Right kidney (tissue), 1 donor: ENCODE data around the gene KRTAP5-4.
"Not testable (repeated sequence)": the region's sequence is repeated elsewhere in the genome, so short reads cannot be mapped to it uniquely, and the experiment has no call there.

ENCODE experiments used
- DNase-seq: peaks from one replicate; pipeline ENCODE4 v3.0.0-alpha.2; 2016

The KRTAP5-4 gene

GRCh38 chr11:1598816-1599215, 23.1 kb downstream of the KRTAP5-4 start:
- DNase-seq, result no peak

DNA sequence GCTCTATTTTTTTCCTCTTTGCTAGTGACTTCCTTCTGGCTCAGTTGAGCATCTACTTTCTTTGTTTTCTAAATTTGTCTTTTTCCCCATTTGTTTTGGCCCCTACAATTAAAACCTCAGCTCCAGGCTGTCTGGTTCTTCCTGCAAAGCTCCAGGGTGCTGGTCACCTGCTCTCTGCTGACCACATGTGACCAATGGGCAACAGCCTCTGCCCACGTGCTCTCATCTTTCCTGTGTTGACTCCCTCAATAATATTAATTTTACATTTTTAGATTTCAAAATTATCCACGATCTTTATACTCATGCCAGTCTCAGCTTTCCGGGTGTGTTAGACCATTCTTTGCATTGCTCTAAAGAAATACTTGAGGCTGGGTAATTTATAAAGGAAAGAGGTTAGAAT, 23.5 kb downstream of the KRTAP5-4 start:
- not testable (repeated sequence) for DNase-seq

- no peak for DNase-seq
These were observed 24.0 kb downstream of the KRTAP5-4 start, which contains the start of gene KRTAP5-2 for GRCh38 chr11:1597994-1598380. KRTAP5-2 (minus strand) TSS chr11:1598294; CDS start chr11:1598250, 44 bp downstream.

DNA sequence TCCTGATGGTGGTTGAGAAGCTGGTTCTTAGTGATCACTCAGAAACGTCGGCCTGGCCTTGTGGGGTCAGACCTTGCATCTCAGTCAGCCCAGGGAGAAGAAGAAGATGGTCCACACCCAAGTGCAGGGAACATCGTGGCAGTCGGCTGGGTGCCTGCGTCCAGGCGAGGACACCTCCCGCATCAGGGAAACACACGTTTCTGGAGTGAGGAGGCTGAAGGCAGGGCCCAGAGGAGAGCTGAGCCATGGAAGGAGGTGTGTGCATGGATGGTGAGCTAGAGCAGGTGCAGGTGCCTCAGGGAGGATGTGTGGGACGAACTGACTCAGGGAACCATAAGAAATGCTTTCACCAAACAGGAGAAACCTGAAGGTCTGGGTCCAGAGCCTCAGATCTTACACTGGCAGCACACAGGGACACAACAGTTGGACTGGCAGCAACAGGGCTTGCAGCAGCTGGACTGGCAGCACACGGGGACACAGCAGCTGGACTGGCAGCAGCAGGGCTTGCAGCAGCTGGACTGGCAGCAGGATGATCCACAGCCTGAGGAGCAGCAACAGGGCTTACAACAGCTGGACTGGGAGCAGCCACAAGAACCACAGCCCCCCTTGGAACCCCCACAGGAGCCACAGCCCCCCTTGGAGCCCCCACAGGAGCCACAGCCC, 24.5 kb downstream of the KRTAP5-4 start:
- DNase-seq, result no peak

DNA sequence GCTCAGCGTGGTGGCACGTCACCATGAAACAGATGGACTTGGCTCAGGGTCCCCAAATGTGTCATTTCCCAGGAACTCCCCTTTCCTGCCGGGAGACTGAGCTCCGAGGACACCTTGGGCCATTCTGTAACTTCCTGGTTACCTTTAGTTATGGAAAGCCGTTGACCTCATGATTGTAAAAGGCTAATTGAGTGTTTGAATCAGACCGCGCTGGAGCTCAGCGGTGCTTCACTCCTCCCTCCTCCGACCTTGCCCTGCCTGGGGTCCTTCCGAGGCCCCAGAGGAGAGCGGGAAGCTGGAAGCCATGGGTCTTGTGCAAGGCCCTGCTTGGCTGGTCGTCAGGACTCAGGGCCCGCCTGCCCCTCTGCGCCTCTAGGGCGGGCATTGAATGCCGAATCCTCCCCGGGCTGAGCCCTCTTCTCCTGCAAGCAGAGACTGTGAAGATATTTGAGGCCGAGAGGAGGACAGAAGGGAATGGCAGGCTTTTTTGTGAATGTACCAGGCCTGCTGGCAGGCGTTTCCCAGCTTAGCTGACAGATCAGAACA, 25.3 kb downstream of the KRTAP5-4 start:
- not testable (repeated sequence) for DNase-seq

DNA sequence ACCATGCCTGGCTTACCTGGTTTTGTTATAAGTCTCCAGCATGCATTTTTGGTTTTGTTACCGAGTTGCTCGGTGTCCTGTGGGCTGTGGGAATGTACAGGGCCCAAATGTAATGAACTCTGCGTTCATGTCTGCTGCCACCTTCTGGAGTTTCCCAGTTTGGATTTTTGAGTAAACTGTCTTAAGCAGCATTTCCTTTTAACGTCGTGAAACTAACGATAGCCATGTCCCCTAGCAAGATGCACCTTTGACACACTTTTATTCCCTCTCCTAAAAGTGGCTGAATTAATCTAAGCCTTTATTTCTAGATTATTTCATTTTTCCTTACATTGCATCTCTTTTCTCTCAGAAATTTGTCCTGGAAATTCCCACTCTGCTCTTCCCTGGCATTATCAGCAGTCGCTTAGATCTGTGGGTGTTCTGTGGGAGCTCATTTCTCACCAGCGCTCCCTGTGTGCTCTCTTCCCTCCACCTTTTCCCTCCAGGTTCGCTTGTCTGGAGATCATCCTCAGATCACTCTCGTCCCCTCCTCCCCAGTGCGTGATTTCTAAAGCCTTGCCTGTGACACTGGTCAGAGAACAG, 25.9 kb downstream of the KRTAP5-4 start:
- DNase-seq, result not testable (repeated sequence)

DNA sequence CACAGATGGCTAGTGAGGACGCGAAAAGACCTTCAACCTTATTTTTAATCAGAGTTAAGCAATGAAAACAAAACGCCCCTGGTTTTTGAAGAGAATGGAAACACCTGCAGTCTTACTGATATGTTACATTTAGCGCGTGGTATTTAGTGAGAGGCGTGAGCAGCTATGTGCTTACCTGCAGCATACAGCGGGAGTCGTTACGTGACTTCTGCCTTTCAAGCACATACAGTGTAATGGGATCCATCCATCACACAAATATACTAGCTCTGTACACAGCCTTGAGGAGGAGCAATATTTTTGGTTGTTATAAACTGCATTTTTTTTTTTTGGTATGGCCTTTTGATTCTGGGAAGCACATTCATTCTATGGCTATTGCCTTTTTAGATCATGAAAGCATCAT, 29.3 kb downstream of the KRTAP5-4 start:
- no peak for DNase-seq

DNA sequence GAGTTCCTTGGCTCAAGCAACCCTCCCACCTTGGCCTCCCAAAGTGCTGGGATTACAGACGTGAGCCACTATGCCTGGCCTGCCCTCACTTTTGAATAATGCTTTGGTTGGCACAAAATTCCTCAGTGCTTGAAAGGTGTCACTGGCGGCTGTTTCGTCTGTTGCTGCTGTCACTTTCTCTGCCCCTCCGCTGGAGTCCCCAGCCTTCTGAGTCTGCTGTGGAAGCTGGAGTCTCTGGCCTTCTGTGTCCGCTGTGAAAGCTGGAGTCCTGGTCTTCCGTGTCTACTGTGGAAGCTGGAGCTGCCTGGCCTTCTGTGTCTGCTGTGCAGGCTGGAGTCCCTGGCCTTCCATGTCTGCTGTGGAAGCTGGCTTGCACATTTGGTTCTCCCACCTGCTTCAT, 31.9 kb downstream of the KRTAP5-4 start:
- DNase-seq, result no peak

DNA sequence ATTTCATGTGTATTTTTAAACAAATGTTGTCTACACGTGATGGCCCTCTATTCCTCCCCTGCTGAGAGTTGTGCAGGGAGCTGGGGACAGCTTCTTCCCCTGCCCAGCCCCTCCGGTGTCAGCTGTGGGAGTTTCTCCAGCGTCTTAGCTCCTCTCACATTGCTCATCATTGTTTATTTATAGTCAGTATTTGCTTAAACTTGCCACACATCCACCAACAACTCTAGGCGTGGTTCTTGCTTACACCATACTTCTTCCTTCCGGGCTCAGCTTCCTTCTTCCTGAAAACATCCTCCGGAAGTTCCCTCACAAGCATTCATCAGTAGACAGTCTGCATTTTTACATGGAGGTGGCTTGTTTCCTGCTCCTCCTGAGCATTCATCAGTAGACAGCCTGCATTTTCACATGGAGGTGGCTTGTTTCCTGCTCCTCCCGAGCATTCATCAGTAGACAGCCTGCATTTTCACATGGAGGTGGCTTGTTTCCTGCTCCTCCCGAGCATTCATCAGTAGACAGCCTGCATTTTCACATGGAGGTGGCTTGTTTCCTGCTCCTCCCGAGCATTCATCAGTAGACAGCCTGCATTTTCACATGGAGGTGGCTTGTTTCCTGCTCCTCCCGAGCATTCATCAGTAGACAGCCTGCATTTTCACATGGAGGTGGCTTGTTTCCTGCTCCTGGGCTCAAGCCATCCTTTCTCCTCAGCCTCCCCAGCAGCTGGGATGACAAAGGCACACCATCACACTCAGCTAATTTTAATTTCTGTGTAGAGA, 32.6 kb downstream of the KRTAP5-4 start:
- DNase-seq, result not testable (repeated sequence)

DNA sequence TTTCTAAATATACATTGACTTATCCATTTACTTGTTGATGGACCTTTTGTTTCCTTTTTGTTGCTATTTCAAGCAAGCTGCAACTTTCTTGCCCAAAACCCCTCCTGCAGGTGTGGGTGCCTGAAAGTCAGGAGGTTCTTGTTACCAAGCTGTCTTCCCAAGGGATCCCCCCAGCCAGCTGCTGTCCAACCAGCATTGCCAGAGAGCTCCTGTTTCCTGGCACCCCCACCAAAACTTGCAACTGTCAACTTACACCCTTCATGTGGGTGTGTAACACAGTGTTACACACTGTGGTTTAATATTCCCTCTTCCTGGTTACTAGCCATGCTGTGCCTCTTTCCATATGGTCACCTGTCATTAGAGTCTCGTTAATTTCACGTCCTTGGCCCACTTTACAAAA, 35.2 kb downstream of the KRTAP5-4 start:
- DNase-seq, result no peak

- not testable (repeated sequence) for DNase-seq
These were observed 37.1 kb downstream of the KRTAP5-4 start, which contains the start of gene KRTAP5-1 for GRCh38 chr11:1584661-1585370. KRTAP5-1 (minus strand) TSS chr11:1585283; CDS start chr11:1585249, 34 bp downstream.

- DNase-seq, result not testable (repeated sequence)
These were observed 39.0 kb downstream of the KRTAP5-4 start for GRCh38 chr11:1582909-1583308.

DNA sequence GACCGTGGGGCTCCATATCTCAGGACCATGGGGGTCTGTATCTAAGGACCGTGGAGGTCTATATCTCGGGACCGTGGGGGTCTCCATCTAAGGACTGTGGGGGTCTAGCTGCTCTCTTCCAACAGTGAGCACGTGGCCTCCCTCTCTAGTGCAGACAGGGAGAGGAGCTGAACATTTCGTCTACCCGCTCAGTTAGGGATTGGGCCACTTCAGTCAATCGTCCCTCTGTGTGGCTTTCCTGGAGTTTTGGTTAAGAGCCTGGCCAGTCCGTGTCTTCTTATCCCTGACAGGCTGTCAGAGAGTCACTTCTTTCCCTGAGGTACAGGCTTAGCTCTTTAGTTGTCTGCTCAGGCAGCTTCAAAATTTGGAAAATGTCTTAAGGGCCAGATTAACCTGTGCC, 40.0 kb downstream of the KRTAP5-4 start:
- no peak for DNase-seq

DNA sequence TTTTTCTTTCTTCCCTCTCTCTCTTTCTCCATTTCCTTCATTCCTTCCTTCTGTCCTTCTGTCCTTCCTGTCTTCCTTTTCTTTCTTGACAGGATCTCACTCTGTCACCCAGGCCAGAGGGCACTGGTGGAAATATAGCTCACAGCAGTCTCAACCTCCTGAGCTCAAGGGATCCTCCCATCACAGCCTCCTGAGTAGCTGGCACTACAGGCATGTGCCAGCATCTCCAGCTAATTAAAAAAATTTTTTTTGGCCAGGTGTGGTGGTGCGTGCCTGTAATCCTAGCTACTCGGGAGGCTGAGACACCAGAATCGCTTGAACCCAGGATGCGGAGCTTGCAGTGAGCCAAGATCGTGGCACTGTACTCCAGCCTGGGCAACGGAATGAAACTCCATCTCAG, 45.1 kb downstream of the KRTAP5-4 start:
- no peak for DNase-seq

DNA sequence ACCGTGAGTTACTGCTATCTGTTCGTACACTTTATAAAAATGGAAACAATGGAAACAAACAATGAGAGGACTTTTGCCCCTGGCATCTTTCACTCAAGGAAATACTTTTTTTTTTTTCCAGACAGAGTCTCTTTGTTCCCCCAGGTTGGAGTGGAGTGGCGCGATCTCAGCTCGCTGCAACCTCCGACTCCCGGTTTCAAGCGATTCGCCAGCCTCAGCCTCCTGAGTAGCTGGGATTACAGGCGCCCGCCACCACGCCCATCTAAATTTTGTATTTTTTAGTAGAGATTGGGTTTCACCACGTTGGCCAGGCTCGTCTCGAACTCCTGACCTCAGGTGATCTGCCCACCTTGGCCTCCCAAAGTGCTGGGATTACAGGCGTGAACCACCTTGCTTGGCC, 46.2 kb downstream of the KRTAP5-4 start:
- DNase-seq, result not testable (repeated sequence)

DNA sequence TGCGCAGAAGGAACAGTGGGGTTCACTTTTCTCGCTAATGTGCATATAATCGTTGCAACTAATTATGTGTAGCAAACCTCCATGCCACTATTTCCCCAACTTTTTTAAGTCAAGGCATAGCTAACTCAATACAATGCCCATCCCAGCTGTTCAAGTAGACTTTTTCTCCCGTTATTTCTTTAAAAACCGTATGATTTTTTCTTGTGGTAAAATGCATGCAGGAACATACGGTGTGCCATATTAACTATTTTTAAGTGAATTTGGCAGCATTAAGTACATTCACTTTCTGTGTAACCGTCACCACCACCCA, 47.0 kb downstream of the KRTAP5-4 start:
- no peak for DNase-seq

GRCh38 chr11:1574238-1574932, 47.6 kb downstream of the KRTAP5-4 start:
- peak; percentile 75 for DNase-seq

GRCh38 chr11:1573903-1574237, 48.1 kb downstream of the KRTAP5-4 start:
- peak; percentile 63 for DNase-seq

- no peak for DNase-seq
These were observed 48.6 kb downstream of the KRTAP5-4 start for GRCh38 chr11:1573077-1573902.

DNA sequence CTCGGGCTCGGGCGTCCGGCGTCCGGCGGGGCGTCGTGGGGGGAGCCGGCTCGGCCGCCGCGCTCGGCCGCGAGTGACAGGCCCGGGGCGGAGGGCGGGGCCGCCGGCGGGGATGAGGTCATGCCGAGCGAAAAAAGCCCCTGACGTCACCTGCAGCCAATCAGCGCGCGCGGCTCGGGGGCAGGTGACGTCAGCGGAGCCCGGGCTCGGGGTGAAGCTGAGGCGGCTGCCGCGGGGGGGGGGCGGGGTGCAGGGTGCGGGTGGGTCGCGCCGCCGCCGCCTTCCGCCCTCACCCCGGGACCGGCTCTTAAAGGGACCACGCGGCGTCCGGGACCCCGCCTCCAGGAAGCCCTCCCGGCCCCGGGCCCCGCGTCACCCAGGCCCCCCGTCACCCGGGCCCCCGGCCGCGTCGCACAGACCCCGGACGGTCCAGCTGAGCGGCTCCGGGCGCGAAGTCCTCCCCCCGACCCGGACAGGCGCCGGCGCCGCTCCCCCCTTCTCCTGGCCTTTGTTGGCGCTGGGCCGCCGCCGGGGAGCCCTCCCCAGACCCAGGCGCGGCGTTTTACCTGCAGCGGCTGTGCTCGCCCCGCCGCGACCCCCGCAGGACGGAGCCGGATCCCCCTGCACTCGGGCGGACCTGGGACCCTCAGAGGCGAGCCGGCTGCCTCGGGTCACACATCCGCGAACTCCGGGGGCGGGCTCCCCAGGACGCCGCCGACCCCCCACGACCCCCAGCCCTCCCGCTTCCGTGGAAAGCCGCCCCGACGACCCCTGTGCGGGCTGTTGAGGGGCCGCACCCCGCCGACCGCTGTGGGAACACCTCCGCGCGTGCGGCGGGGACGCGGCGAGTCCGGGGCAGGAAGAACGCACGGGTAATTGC, 49.5 kb downstream of the KRTAP5-4 start, which contains the start of gene DUSP8:
DUSP8 (minus strand) TSS at position 75 of the 880 bp plus-strand sequence. CDS start 6,445 bp downstream, outside the sequence.
- peak; percentile 44 for DNase-seq
